ENCODE measurements around the gene OPCML.

OPCML gene

DNA sequence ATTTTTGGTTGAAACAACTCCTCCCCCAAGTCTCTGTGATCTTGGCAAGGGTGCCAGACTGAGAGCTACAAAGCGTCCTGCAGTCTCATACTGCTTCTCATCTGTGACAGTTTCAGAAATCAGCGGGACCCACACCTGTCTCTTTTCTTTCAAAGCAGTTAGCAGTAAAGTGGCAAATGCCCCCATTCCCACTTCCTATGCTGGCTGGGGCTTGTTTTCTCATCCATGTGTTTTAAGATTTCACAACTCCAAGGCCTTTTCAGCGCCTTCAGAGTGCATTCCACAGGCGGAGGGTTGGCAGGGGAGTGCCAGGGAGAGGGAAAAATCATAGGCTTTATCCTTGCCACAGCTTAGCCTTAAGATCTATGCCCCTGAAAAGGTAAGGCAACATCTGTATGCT is 493.5 kb downstream of the OPCML start:
- Histone ChIP-seq H3K4me1 (ENCODE audit: control insufficient read depth, low read length) (no peaks in the 10 kb centered on the region), H4K20me1 (ENCODE audit: control insufficient read depth, insufficient read depth, low read depth, low read length) (no peaks in the 10 kb centered on the region), H3K27me3 (ENCODE audit: control insufficient read depth, low read length) (no peaks in the 10 kb centered on the region), H3K4me2 (ENCODE audit: low read length) (no peak overlapping the region), H3K79me2 (ENCODE audit: control insufficient read depth, low read length) (no peaks in the 10 kb centered on the region), H3K27ac (ENCODE audit: low read depth, low read length) (no peak overlapping the region), H3K4me3 (ENCODE audit: low read length) (no peak overlapping the region), H3K36me3 (ENCODE audit: control insufficient read depth, low read length) (no peaks in the 10 kb centered on the region), H3F3A (ENCODE audit: control insufficient read depth, insufficient read depth) (no peaks in the 10 kb centered on the region), H3K9me2 (replicated peaks; ENCODE audit: control insufficient read depth, low read length) (no peaks in the 10 kb centered on the region), H3K9me3 (ENCODE audit: control insufficient read depth, insufficient read depth, low read length) (no peaks in the 10 kb centered on the region)
- no peak for TF ChIP-seq EZH2phosphoT487 (IDR thresholded peaks at IDR 0.05; ENCODE audit: borderline replicate concordance, low read length)
- TF ChIP-seq, protein P1, sequence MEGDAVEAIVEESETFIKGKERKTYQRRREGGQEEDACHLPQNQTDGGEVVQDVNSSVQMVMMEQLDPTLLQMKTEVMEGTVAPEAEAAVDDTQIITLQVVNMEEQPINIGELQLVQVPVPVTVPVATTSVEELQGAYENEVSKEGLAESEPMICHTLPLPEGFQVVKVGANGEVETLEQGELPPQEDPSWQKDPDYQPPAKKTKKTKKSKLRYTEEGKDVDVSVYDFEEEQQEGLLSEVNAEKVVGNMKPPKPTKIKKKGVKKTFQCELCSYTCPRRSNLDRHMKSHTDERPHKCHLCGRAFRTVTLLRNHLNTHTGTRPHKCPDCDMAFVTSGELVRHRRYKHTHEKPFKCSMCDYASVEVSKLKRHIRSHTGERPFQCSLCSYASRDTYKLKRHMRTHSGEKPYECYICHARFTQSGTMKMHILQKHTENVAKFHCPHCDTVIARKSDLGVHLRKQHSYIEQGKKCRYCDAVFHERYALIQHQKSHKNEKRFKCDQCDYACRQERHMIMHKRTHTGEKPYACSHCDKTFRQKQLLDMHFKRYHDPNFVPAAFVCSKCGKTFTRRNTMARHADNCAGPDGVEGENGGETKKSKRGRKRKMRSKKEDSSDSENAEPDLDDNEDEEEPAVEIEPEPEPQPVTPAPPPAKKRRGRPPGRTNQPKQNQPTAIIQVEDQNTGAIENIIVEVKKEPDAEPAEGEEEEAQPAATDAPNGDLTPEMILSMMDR (IDR thresholded peaks at IDR 0.05; ENCODE audit: low read depth, low read length, poor library complexity, severe bottlenecking), result no peak

- Histone ChIP-seq H3K27me3 (ENCODE audit: control insufficient read depth, low read length) (no peaks in the 10 kb centered on the region), H3K9me3 (ENCODE audit: control insufficient read depth, insufficient read depth, low read length) (no peaks in the 10 kb centered on the region), H3K79me2 (ENCODE audit: control insufficient read depth, low read length) (no peaks in the 10 kb centered on the region), H3K4me3 (ENCODE audit: low read length) (no peak overlapping the region), H3K36me3 (ENCODE audit: control insufficient read depth, low read length) (no peaks in the 10 kb centered on the region), H3K4me1 (ENCODE audit: control insufficient read depth, low read length) (no peaks in the 10 kb centered on the region), H3F3A (ENCODE audit: control insufficient read depth, insufficient read depth) (no peaks in the 10 kb centered on the region), H4K20me1 (ENCODE audit: control insufficient read depth, insufficient read depth, low read depth, low read length) (no peaks in the 10 kb centered on the region), H3K9me2 (replicated peaks; ENCODE audit: control insufficient read depth, low read length) (no peaks in the 10 kb centered on the region), H3K4me2 (ENCODE audit: low read length) (no peak overlapping the region), H3K27ac (ENCODE audit: low read depth, low read length) (no peak overlapping the region)
- TF ChIP-seq EZH2phosphoT487 (IDR thresholded peaks at IDR 0.05; ENCODE audit: borderline replicate concordance, low read length), result no peak
- TF ChIP-seq, protein P1 (IDR thresholded peaks at IDR 0.05; ENCODE audit: low read depth, low read length, poor library complexity, severe bottlenecking), result no peak
These were observed 497.4 kb downstream of the OPCML start for GRCh38 chr11:133034929-133035328.

- no peaks in the 10 kb centered on the region for H3K9me3 ChIP-seq (ENCODE audit: control insufficient read depth, insufficient read depth, low read length)
- H3K4me3 ChIP-seq (ENCODE audit: low read length), result no peak overlapping the region
- H3K4me1 ChIP-seq (ENCODE audit: control insufficient read depth, low read length), result no peaks in the 10 kb centered on the region
- no peaks in the 10 kb centered on the region for H4K20me1 ChIP-seq (ENCODE audit: control insufficient read depth, insufficient read depth, low read depth, low read length)
- H3F3A ChIP-seq (ENCODE audit: control insufficient read depth, insufficient read depth), result no peaks in the 10 kb centered on the region
- no peaks in the 10 kb centered on the region for H3K27me3 ChIP-seq (ENCODE audit: control insufficient read depth, low read length)
- no peaks in the 10 kb centered on the region for H3K36me3 ChIP-seq (ENCODE audit: control insufficient read depth, low read length)
- no peaks in the 10 kb centered on the region for H3K9me2 ChIP-seq (replicated peaks; ENCODE audit: control insufficient read depth, low read length)
- TF ChIP-seq EZH2phosphoT487 (IDR thresholded peaks at IDR 0.05; ENCODE audit: borderline replicate concordance, low read length), result no peak
- TF ChIP-seq, protein P1 (IDR thresholded peaks at IDR 0.05; ENCODE audit: low read depth, low read length, poor library complexity, severe bottlenecking), result no peak
- H3K79me2 ChIP-seq (ENCODE audit: control insufficient read depth, low read length), result no peaks in the 10 kb centered on the region
- H3K27ac ChIP-seq (ENCODE audit: low read depth, low read length), result no peak overlapping the region
- H3K4me2 ChIP-seq (ENCODE audit: low read length), result no peak overlapping the region
These were observed 503.2 kb downstream of the OPCML start for GRCh38 chr11:133029107-133029506.

DNA sequence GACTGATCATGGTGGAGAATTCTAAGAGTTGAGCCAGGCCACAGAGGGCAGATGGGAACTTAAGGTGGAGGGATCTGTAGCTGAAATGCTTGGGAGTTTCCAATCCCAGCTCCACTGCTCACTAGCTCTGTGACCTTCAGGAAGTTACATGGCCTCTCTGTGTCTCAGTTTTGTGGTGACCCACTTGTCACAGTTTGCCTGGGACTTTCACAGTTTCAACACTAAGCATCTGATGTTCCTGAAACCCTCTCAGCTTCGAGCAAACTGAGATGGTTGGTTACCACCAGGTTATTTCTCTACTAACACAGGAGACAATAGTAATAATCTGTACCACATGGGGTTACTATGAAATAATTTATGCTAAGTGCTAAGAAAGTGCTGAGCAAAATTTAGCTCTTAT is 505.3 kb downstream of the OPCML start:
- no peak for TF ChIP-seq EZH2phosphoT487 (IDR thresholded peaks at IDR 0.05; ENCODE audit: borderline replicate concordance, low read length)
- TF ChIP-seq, protein P1 (IDR thresholded peaks at IDR 0.05; ENCODE audit: low read depth, low read length, poor library complexity, severe bottlenecking), result no peak
- Histone ChIP-seq H3K36me3 (ENCODE audit: control insufficient read depth, low read length) (no peaks in the 10 kb centered on the region), H4K20me1 (ENCODE audit: control insufficient read depth, insufficient read depth, low read depth, low read length) (no peaks in the 10 kb centered on the region), H3K27me3 (ENCODE audit: control insufficient read depth, low read length) (no peaks in the 10 kb centered on the region), H3K9me2 (replicated peaks; ENCODE audit: control insufficient read depth, low read length) (no peaks in the 10 kb centered on the region), H3K27ac (ENCODE audit: low read depth, low read length) (no peak overlapping the region), H3K4me1 (ENCODE audit: control insufficient read depth, low read length) (no peaks in the 10 kb centered on the region), H3K9me3 (ENCODE audit: control insufficient read depth, insufficient read depth, low read length) (no peaks in the 10 kb centered on the region), H3F3A (ENCODE audit: control insufficient read depth, insufficient read depth) (no peaks in the 10 kb centered on the region), H3K4me3 (ENCODE audit: low read length) (no peak overlapping the region), H3K4me2 (ENCODE audit: low read length) (no peak overlapping the region), H3K79me2 (ENCODE audit: control insufficient read depth, low read length) (no peaks in the 10 kb centered on the region)

All from DOHH2 (cell line).